NCI-H2171 treated with DMSO at 0.1 percent for 48 hours (cell line): Measurements from ENCODE around the gene HEG1.
"Not testable (repeated sequence)": the region's sequence is repeated elsewhere in the genome, so short reads cannot be mapped to it uniquely, and the experiment has no call there.

Source experiments
- DNase-seq: peaks from one replicate; lab custom pipeline; 2025; lab: John Stamatoyannopoulos, UW

The HEG1 gene, protein sequence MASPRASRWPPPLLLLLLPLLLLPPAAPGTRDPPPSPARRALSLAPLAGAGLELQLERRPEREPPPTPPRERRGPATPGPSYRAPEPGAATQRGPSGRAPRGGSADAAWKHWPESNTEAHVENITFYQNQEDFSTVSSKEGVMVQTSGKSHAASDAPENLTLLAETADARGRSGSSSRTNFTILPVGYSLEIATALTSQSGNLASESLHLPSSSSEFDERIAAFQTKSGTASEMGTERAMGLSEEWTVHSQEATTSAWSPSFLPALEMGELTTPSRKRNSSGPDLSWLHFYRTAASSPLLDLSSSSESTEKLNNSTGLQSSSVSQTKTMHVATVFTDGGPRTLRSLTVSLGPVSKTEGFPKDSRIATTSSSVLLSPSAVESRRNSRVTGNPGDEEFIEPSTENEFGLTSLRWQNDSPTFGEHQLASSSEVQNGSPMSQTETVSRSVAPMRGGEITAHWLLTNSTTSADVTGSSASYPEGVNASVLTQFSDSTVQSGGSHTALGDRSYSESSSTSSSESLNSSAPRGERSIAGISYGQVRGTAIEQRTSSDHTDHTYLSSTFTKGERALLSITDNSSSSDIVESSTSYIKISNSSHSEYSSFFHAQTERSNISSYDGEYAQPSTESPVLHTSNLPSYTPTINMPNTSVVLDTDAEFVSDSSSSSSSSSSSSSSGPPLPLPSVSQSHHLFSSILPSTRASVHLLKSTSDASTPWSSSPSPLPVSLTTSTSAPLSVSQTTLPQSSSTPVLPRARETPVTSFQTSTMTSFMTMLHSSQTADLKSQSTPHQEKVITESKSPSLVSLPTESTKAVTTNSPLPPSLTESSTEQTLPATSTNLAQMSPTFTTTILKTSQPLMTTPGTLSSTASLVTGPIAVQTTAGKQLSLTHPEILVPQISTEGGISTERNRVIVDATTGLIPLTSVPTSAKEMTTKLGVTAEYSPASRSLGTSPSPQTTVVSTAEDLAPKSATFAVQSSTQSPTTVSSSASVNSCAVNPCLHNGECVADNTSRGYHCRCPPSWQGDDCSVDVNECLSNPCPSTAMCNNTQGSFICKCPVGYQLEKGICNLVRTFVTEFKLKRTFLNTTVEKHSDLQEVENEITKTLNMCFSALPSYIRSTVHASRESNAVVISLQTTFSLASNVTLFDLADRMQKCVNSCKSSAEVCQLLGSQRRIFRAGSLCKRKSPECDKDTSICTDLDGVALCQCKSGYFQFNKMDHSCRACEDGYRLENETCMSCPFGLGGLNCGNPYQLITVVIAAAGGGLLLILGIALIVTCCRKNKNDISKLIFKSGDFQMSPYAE (N-terminal part only)

GRCh38 chr3:125055913-125056745 lies at the start of gene HEG1:
Gene HEG1 (minus strand): TSS chr3:125055997. CDS start chr3:125055890, 107 bp downstream.
- DNase-seq = peak; percentile 57

- DNase-seq = no peak
Measured at GRCh38 chr3:125105116-125105515, 49.3 kb upstream of the HEG1 start.

GRCh38 chr3:125104639-125105038 lies 48.8 kb upstream of the HEG1 start:
- no peak for DNase-seq

DNA sequence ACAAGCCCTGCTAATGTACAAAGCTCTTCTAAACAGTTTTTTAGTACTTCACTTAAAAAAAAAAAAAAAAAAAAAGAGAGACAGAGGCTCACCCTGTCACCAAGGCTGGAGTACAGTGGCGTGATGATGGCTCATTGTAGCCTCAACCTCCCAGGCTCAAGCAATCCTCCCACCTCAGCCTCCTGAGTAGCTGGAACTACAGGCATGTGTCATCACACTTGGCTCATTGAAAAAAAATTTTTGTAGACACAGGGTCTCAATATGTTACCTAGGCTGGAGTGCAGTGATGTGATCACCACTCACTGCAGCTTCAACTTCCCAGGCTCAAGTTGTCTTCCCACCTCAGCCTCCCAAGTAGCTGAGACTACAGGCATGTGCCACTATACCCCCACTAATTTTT lies 47.6 kb upstream of the HEG1 start:
- DNase-seq = no peak

DNA sequence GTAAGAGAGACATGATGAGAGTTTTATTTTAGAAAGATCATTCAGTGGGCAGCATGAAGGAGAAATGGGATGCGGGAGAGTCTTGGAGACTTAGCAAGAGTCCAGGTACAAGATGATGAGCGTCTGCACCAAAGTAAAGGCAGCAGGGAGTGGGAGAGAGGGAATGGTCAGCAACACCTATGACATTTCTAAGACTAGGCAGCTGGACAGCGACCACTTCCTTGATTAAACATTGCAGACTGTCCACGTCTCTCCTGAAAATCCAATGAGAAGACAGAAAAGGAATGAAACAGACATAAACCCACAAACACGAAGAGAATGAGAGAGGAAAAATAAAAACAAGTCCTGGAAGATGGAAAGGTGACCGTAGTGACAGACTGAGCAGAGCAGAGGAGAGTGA lies 46.7 kb upstream of the HEG1 start:
- no peak for DNase-seq

- DNase-seq = no peak
Measured at GRCh38 chr3:125098611-125099291, 43.0 kb upstream of the HEG1 start.

DNA sequence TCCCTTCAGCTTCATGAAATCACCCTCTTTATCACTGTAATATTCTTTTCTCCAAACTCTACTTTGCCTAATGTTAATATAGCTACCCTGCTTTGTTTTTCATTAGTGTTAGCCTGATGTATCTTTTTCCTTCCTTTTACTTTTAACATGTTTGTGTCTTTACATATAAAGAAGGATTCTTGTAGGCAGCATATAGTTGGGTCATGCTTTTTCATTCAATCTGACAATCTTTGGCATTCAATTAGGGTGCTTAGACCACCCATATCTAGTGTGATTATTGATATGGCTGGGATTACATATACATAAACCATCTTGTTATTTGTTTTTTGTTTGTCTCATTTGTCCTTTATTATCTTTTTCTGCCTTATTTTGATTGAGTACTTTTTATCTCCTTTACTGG lies 34.9 kb upstream of the HEG1 start:
- no peak for DNase-seq

GRCh38 chr3:125087768-125088391 lies 32.1 kb upstream of the HEG1 start:
- no peak for DNase-seq

- no peak for DNase-seq
Measured at GRCh38 chr3:125085166-125085565, 29.4 kb upstream of the HEG1 start.

GRCh38 chr3:125083776-125084175 lies 28.0 kb upstream of the HEG1 start:
- DNase-seq = no peak

DNA sequence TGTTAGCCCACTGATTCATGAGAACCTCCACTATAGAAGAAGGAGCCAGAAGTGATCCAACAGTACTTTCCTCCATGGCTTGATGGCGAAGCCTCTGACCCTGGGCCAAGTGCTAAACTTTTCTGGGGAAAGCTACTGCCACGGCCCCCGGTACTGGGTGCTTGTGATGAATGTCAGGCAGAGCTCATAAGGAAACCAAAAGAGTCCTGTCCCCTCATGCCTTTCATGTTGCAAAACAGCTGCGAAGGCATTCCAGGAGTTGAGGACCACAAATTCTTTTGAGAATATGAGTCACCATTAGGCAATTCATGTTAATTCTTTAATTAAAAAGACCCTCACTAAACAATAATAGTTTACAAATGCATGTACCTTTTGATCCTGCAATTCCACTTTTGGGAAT lies 26.5 kb upstream of the HEG1 start:
- not testable (repeated sequence) for DNase-seq

DNA sequence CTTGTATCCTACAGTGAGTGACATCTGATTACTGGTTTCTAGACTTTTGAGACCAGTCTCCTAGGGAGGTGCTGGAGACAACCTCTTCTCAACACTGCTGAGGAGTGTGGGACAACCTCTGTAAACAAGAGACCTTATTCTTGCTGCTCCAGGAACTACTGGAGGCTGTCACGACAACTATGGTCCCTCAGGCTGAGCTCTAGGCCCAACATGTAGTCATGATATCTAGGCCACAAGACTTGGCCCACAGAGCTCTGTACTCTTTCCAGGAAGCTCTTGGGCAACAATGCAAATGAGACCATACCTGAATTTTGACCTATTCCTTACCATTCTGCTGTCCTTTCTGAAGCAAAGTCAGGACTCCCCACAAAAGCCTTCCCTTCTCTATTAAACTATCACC lies 24.3 kb upstream of the HEG1 start:
- DNase-seq = no peak

DNA sequence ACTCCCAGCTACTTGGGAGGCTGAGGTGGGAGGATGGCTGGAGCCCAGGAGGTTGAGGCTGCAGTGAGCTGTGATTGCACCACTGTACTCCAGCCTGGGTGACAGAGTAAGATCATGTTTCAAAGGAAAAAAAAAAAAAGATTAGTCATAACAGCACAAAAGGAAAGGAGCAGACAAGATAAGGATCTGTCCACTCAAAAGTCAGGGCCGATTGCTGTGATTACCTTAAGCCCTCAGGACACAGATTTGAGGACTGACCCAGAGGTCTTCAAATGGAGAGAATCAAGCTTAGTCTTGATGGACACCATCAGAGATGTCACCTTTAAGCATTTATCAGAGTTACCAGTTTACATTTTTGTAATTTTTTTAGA lies 23.9 kb upstream of the HEG1 start:
- peak; percentile 7 for DNase-seq

- DNase-seq = no peak
Measured at GRCh38 chr3:125078951-125079674, 23.3 kb upstream of the HEG1 start.

DNA sequence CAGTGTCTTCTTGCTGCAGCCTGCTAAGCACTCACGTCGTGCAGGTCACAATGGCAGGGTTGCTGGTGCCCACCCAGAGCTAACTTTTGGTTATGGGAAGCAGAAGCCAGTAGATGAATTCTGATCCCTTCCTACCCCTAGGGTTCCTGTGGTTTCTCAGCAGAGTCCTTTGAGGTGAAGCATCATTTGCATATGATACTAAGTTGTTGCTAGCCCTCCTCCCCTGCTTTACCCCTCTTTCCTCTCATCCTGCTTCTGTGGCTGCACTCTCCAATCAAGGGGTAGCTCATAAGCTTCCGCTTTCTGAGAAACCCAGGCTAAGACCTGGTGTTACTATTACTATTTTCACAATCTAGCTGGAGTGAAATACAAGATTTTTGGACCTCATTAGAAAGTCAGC lies 22.1 kb upstream of the HEG1 start:
- DNase-seq = no peak

- no peak for DNase-seq
Measured at GRCh38 chr3:125076464-125076863, 20.7 kb upstream of the HEG1 start.

- no peak for DNase-seq
Measured at GRCh38 chr3:125075738-125076137, 19.9 kb upstream of the HEG1 start.

GRCh38 chr3:125073390-125073905 lies 17.7 kb upstream of the HEG1 start:
- peak; percentile 40 for DNase-seq

- peak; percentile 40 for DNase-seq
Measured at GRCh38 chr3:125072749-125073389, 17.1 kb upstream of the HEG1 start.
